IMR-90 (cell line): ENCODE results near the gene KRT5.

ENCODE experiments used
- CEBPB ChIP-seq: IDR thresholded peaks from 2 replicates; pipeline ENCODE4 v1.6.1; 2012; ENCODE audit warnings: low read depth, low read length, improper control_type of control experiment
- CHD1 ChIP-seq: IDR thresholded peaks from 2 replicates; pipeline ENCODE4 v1.6.1; 2012; ENCODE audit warnings: low read depth, low read length, improper control_type of control experiment
- CTCF ChIP-seq: conservative IDR thresholded peaks from 2 replicates; pipeline ENCODE4 v1.5.1; 2012; ENCODE audit warnings: mild to moderate bottlenecking, low read depth, low read length, improper control_type of control experiment
- POLR2A ChIP-seq: IDR thresholded peaks from 2 replicates; pipeline ENCODE4 v1.6.1; 2012; ENCODE audit warnings: mild to moderate bottlenecking, low read depth, low read length
- RCOR1 ChIP-seq: IDR thresholded peaks from 2 replicates; pipeline ENCODE4 v1.6.1; 2012; ENCODE audit warnings: mild to moderate bottlenecking, low read length, improper control_type of control experiment; ENCODE audit not compliant: insufficient replicate concordance
- RFX5 ChIP-seq: IDR thresholded peaks from 2 replicates; pipeline ENCODE4 v1.8.0; 2012; ENCODE audit warnings: low read depth, mild to moderate bottlenecking, low read length, moderate library complexity
- SMC3 ChIP-seq: fragments of 150-350 bp; IDR thresholded peaks from 2 replicates; pipeline ENCODE4 v1.6.1; 2016; ENCODE audit warnings: low read depth, mild to moderate bottlenecking, antibody characterized with exemption, low read length, moderate library complexity
- TF ChIP-seq, protein P1 (sequence below): fragments of 150-350 bp; IDR thresholded peaks from 2 replicates; pipeline ENCODE4 v1.6.1; 2017; ENCODE audit warnings: mild to moderate bottlenecking, antibody characterized with exemption, low read length, low read depth

- TF ChIP-seq POLR2A (no peak), CTCF (no peak), CEBPB (no peak), RFX5 (no peak), CHD1 (no peak), RCOR1 (no peak), SMC3 (no peak)
- TF ChIP-seq, protein P1, sequence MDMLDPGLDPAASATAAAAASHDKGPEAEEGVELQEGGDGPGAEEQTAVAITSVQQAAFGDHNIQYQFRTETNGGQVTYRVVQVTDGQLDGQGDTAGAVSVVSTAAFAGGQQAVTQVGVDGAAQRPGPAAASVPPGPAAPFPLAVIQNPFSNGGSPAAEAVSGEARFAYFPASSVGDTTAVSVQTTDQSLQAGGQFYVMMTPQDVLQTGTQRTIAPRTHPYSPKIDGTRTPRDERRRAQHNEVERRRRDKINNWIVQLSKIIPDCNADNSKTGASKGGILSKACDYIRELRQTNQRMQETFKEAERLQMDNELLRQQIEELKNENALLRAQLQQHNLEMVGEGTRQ = no peak
These were observed 21.2 kb downstream of the KRT5 start for GRCh38 chr12:52498946-52499345.
